GM12878 (cell line): ENCODE data around the gene MGA. TPM values are rescaled to one million over a fixed set of nuclear protein-coding genes. Genes with fewer than 3 reads are reported as not detected.

Source experiments
- BCLAF1 ChIP-seq: fragments of 450-650 bp; IDR thresholded peaks from 2 replicates; pipeline ENCODE4 v1.6.1; 2017; ENCODE audit warnings: antibody characterized with exemption, mild to moderate bottlenecking, moderate library complexity
- BMI1 ChIP-seq: fragments of 450-650 bp; IDR thresholded peaks from 2 replicates; pipeline ENCODE4 v1.6.1; 2016; ENCODE audit warnings: mild to moderate bottlenecking, moderate library complexity, borderline replicate concordance
- CBX5 ChIP-seq: sonication (generic); IDR thresholded peaks from 2 replicates; pipeline ENCODE4 v1.6.1; 2016; ENCODE audit warnings: low read depth, moderate library complexity, mild to moderate bottlenecking, inconsistent platforms
- CHD4 ChIP-seq: fragments of 200-600 bp; sonication (generic); IDR thresholded peaks from 2 replicates; pipeline ENCODE4 v1.6.1; 2016; ENCODE audit warnings: mild to moderate bottlenecking
- ETV6 ChIP-seq, 2 experiments: fragments of 450-650 bp in 1 of 2; IDR thresholded peaks in 1 of 2; conservative IDR thresholded peaks in 1 of 2; 2 replicates each; pipeline ENCODE4 v1.6.1; 2014; ENCODE audit warnings: antibody characterized with exemption in 1 of 2, borderline replicate concordance in 1 of 2, low read depth in 1 of 2, mild to moderate bottlenecking in 1 of 2, moderate library complexity in 1 of 2
- EZH2 ChIP-seq: IDR thresholded peaks from 2 replicates; pipeline ENCODE4 v1.6.1; 2012; ENCODE audit warnings: low read depth, mild to moderate bottlenecking, control low read depth, inconsistent platforms, low read length, borderline replicate concordance; ENCODE audit not compliant: control insufficient read depth
- HCFC1 ChIP-seq: fragments of 150-350 bp; IDR thresholded peaks from 2 replicates; pipeline ENCODE4 v1.6.1; 2014; ENCODE audit warnings: low read length
- KLF5 ChIP-seq: fragments of 450-650 bp; IDR thresholded peaks from 2 replicates; pipeline ENCODE4 v1.6.1; 2014; ENCODE audit warnings: mild to moderate bottlenecking; ENCODE audit not compliant: partially characterized antibody
- LARP7 ChIP-seq: fragments of 450-650 bp; IDR thresholded peaks from 2 replicates; pipeline ENCODE4 v1.6.1; 2017; ENCODE audit warnings: mild to moderate bottlenecking
- MTA2 ChIP-seq: fragments of 450-650 bp; IDR thresholded peaks from 2 replicates; pipeline ENCODE4 v1.6.1; 2016; ENCODE audit warnings: low read depth, mild to moderate bottlenecking, moderate library complexity
- MYC ChIP-seq: IDR thresholded peaks from 2 replicates; pipeline ENCODE4 v1.6.1; 2011; ENCODE audit warnings: mild to moderate bottlenecking, low read length, moderate library complexity, inconsistent platforms; ENCODE audit not compliant: insufficient read depth, insufficient replicate concordance, insufficient read length, severe bottlenecking
- NBN ChIP-seq: fragments of 450-650 bp; IDR thresholded peaks from 2 replicates; pipeline ENCODE4 v1.6.1; 2016
- NFXL1 ChIP-seq: fragments of 450-650 bp; IDR thresholded peaks from 2 replicates; pipeline ENCODE4 v1.6.1; 2017; ENCODE audit warnings: antibody characterized with exemption, mild to moderate bottlenecking, borderline replicate concordance
- ZBED1 ChIP-seq: IDR thresholded peaks from 2 replicates; pipeline ENCODE4 v1.6.1; 2016; ENCODE audit warnings: borderline replicate concordance
- ZBTB33 ChIP-seq: fragments of 450-650 bp; IDR thresholded peaks from 2 replicates; pipeline ENCODE4 v1.6.1; 2017; ENCODE audit warnings: mild to moderate bottlenecking
- polyA plus RNA-seq, 11 experiments: library from polyadenylated mRNA; depleted of rRNA in 4 of 11; unstranded in 6 of 11; stranded (reverse) in 5 of 11; fragments of >200 nt; fragmentation: Nextera tagmentation in 4 of 11; fragmentation: Illumina TruSeq in 1 of 11; extraction: Ambion mirVana in 4 of 11; extraction: Trizol in 1 of 11; gene quantifications; 1 replicate in 1 of 11; 2 replicates in 10 of 11; pipeline versions ENCODE4 v1.2.1 to v1.2.3, GENCODE V29; 2011 to 2016; ENCODE audit warnings: inconsistent platforms in 2 of 11, missing spikeins in 2 of 11, low read depth in 1 of 11
- total RNA-seq, 4 experiments: library from RNA; depleted of rRNA in 3 of 4; stranded (reverse); fragments of >200 nt in 3 of 4; fragmentation: Illumina TruSeq in 1 of 4; extraction: Trizol in 1 of 4; gene quantifications; 2 replicates each; pipeline versions ENCODE4 v1.2.1 to v1.2.3, GENCODE V29; 2013 to 2021
- TF ChIP-seq, protein P1 (sequence below): IDR thresholded peaks from 2 replicates; pipeline ENCODE4 v1.6.1; 2012; ENCODE audit warnings: improper control_type of control experiment, low read depth, low read length; ENCODE audit not compliant: insufficient replicate concordance

The MGA gene
- total and polyA plus RNA-seq, 10 of the 15 experiments (the other 5 are each of a cell fraction or from before 2014, with no cell fraction given) = 2.6 to 29.6 (median 17.0) TPM

DNA sequence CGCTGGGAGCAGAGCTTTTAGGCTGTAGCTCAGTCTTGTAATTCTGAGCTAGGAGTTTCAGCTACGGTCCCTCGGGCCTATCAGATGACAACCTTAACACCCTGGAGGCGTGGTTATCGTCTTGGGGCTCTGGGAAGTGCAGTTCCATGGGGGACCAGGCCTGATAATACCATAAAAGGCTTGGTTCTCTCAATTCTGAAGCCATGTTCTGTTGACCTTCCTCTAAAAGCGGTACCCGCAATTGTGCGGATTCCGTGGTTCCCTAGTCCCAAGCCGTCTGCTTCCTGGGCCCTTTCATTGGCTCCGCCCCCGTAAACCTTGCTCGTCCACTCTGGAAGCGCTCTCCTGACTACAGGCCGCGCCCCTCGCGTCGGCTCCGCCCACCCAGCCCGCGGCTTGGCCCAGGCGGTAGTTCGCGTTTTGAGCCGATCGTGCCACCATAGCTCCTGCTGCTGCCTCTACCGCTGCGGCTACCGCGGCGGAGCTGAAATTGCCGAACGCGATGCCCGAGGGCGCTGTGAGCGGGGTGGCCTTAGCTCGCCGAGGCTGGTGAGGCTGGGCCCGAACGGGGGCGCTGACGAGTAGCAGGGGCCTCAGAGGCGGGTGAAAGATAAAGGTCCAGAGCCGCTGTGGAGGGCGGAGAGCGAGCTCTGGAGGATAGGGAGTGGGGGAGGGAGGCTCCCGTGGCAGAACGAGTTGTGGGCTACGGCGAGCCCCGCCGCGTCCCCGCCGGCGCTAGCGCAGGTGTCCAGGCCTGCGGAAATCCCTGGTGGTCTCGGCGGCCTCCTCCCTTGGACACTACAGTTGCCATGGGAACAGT is 114.1 kb downstream of the MGA start, which contains the start of gene MAPKBP1 (continued):
- TF ChIP-seq, protein P1, sequence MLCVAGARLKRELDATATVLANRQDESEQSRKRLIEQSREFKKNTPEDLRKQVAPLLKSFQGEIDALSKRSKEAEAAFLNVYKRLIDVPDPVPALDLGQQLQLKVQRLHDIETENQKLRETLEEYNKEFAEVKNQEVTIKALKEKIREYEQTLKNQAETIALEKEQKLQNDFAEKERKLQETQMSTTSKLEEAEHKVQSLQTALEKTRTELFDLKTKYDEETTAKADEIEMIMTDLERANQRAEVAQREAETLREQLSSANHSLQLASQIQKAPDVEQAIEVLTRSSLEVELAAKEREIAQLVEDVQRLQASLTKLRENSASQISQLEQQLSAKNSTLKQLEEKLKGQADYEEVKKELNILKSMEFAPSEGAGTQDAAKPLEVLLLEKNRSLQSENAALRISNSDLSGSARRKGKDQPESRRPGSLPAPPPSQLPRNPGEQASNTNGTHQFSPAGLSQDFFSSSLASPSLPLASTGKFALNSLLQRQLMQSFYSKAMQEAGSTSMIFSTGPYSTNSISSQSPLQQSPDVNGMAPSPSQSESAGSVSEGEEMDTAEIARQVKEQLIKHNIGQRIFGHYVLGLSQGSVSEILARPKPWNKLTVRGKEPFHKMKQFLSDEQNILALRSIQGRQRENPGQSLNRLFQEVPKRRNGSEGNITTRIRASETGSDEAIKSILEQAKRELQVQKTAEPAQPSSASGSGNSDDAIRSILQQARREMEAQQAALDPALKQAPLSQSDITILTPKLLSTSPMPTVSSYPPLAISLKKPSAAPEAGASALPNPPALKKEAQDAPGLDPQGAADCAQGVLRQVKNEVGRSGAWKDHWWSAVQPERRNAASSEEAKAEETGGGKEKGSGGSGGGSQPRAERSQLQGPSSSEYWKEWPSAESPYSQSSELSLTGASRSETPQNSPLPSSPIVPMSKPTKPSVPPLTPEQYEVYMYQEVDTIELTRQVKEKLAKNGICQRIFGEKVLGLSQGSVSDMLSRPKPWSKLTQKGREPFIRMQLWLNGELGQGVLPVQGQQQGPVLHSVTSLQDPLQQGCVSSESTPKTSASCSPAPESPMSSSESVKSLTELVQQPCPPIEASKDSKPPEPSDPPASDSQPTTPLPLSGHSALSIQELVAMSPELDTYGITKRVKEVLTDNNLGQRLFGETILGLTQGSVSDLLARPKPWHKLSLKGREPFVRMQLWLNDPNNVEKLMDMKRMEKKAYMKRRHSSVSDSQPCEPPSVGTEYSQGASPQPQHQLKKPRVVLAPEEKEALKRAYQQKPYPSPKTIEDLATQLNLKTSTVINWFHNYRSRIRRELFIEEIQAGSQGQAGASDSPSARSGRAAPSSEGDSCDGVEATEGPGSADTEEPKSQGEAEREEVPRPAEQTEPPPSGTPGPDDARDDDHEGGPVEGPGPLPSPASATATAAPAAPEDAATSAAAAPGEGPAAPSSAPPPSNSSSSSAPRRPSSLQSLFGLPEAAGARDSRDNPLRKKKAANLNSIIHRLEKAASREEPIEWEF = no peak
- TF ChIP-seq NBN = peak; percentile 92; the same call in 1 of the 2 replicates
- peak; percentile 17; the same call in 1 of the 2 replicates for TF ChIP-seq HCFC1
- no peak for TF ChIP-seq MYC
- TF ChIP-seq ETV6 (conservative IDR thresholded peaks at IDR 0.05 in 1 of 2, IDR thresholded peaks at IDR 0.05 in 1 of 2; ENCODE audit: borderline replicate concordance in 1 of 2, low read depth in 1 of 2) = no peak
- TF ChIP-seq CHD4 = no peak
- TF ChIP-seq NFXL1 = no peak
- TF ChIP-seq ZBED1 = no peak
- no peak for TF ChIP-seq ZBTB33
- TF ChIP-seq KLF5 = no peak
- peak; percentile 88; the same call in 1 of the 2 replicates for TF ChIP-seq LARP7
- no peak for TF ChIP-seq EZH2
- TF ChIP-seq MTA2 = no peak
- TF ChIP-seq BCLAF1 = no peak
- TF ChIP-seq CBX5 = no peak; the same call in 1 of the 2 replicates
- peak; percentile 89 for TF ChIP-seq BMI1
